ENCODE data around the gene TXNRD1.
A peak's percentile ranks its signal among the peaks of the same experiment; 100 is the strongest.

TXNRD1 gene

GRCh38 chr12:104369708-104370107 lies 154.1 kb downstream of the TXNRD1 start (continued):
- TF ChIP-seq PRDM2 (tag by site-specific recombination; IDR thresholded peaks at IDR 0.05; ENCODE audit: borderline replicate concordance) (no peak), ZNF580 (tag by site-specific recombination; IDR thresholded peaks at IDR 0.05) (peak; percentile 84), ZIC2 (tag by site-specific recombination; IDR thresholded peaks at IDR 0.05) (no peak), ZNF132 (tag by site-specific recombination; IDR thresholded peaks at IDR 0.05; ENCODE audit: borderline replicate concordance) (no peak), TRIM28 (IDR thresholded peaks at IDR 0.05; ENCODE audit: borderline replicate concordance, low read length) (no peak), ZNF76 (tag by site-specific recombination; IDR thresholded peaks at IDR 0.05; ENCODE audit: borderline replicate concordance, low read depth) (no peak), ZNF626 (tag by site-specific recombination; IDR thresholded peaks at IDR 0.05) (0 out of 2 replicates have a peak, but pooled peaks have one; percentile 56)

GRCh38 chr12:104371043-104371870 lies 155.7 kb downstream of the TXNRD1 start:
- Histone ChIP-seq H3K36me3 (ENCODE audit: control insufficient read depth in 2 of 2, insufficient read depth in 1 of 2, low read length in 2 of 2) (no peaks in the 10 kb centered on the region), H3K4me3 (ENCODE audit: low read depth, low read length) (no peak overlapping the region), H3K27ac (ENCODE audit: extremely low read depth, low read depth, low read length) (no peak overlapping the region), H3K4me1 (ENCODE audit: control insufficient read depth, insufficient read depth, low read length) (no peaks in the 10 kb centered on the region), H3K9me3 (ENCODE audit: control insufficient read depth, insufficient read depth, low read depth, low read length) (no peaks in the 10 kb centered on the region)
- no peak for TF ChIP-seq REPIN1 (tag by site-specific recombination; IDR thresholded peaks at IDR 0.05; ENCODE audit: low read depth)
- ChIA-PET POLR2A (no interaction called here), CTCF (interaction anchor here (0.6 to 1.0 kb wide), 2 partner anchors 11 to 768 kb away, joined by 3 to 4 read pairs; no protein-coding TSS in a partner anchor)

GRCh38 chr12:104372061-104372720 lies 156.6 kb downstream of the TXNRD1 start:
- TF ChIP-seq ZEB2 (tag by site-specific recombination; IDR thresholded peaks at IDR 0.05): no peak
- CTCF ChIA-PET: interaction anchor here (0.6 to 2.1 kb wide), 3 partner anchors 10 to 767 kb away, joined by 3 to 12 read pairs (median 4); no protein-coding TSS in a partner anchor
- H3K9me3 ChIP-seq (ENCODE audit: control insufficient read depth, insufficient read depth, low read depth, low read length): no peaks in the 10 kb centered on the region
- H3K36me3 ChIP-seq (ENCODE audit: control insufficient read depth in 2 of 2, insufficient read depth in 1 of 2, low read length in 2 of 2): no peaks in the 10 kb centered on the region
- no peaks in the 10 kb centered on the region for H3K4me1 ChIP-seq (ENCODE audit: control insufficient read depth, insufficient read depth, low read length)
- POLR2A ChIA-PET: no interaction called here
- H3K4me3 ChIP-seq (ENCODE audit: low read depth, low read length): no peak overlapping the region
- H3K27ac ChIP-seq (ENCODE audit: extremely low read depth, low read depth, low read length): no peak overlapping the region

- ChIA-PET CTCF (interaction anchor here (0.6 to 2.1 kb wide), 4 partner anchors 9 to 586 kb away, joined by 3 to 12 read pairs (median 4); no protein-coding TSS in a partner anchor), POLR2A (no interaction called here)
- Histone ChIP-seq H3K27ac (ENCODE audit: extremely low read depth, low read depth, low read length) (no peak overlapping the region), H3K9me3 (ENCODE audit: control insufficient read depth, insufficient read depth, low read depth, low read length) (no peaks in the 10 kb centered on the region), H3K4me3 (ENCODE audit: low read depth, low read length) (no peak overlapping the region), H3K4me1 (ENCODE audit: control insufficient read depth, insufficient read depth, low read length) (no peaks in the 10 kb centered on the region), H3K36me3 (ENCODE audit: control insufficient read depth in 2 of 2, insufficient read depth in 1 of 2, low read length in 2 of 2) (no peaks in the 10 kb centered on the region)
- TF ChIP-seq ZNF785 (tag by site-specific recombination; IDR thresholded peaks at IDR 0.05) (no peak), ZNF580 (tag by site-specific recombination; IDR thresholded peaks at IDR 0.05) (no peak), BCL11A (tag by site-specific recombination; IDR thresholded peaks at IDR 0.05; ENCODE audit: low read depth) (no peak), ZNF184 (tag by site-specific recombination; IDR thresholded peaks at IDR 0.05) (no peak), ZBTB44 (tag by site-specific recombination; IDR thresholded peaks at IDR 0.05) (no peak), AEBP2 (tag by site-specific recombination; IDR thresholded peaks at IDR 0.05; ENCODE audit: borderline replicate concordance) (no peak), ZNF777 (tag by site-specific recombination; IDR thresholded peaks at IDR 0.05; ENCODE audit: borderline replicate concordance) (no peak), ZNF2 (tag by site-specific recombination; IDR thresholded peaks at IDR 0.05) (no peak)
Measured at GRCh38 chr12:104372721-104373335, 157.2 kb downstream of the TXNRD1 start.
